ENCODE measurements around the gene MAK. TPM values are rescaled to one million over a fixed set of nuclear protein-coding genes. Genes with fewer than 3 reads are reported as not detected.

Gene MAK
- polyA plus RNA-seq, 1 donor (not counting 4 experiments of a cell fraction or from before 2014, with no cell fraction given): not detected

GRCh38 chr6:10733863-10734262 is 104.5 kb downstream of the MAK start:
- Histone ChIP-seq H3K4me2 (ENCODE audit: control insufficient read depth, extremely low read depth, insufficient read depth, low read depth, low read length) (no peak overlapping the region), H3K9me3 (ENCODE audit: control insufficient read depth, low read depth, low read length) (no peaks in the 10 kb centered on the region), H4K20me1 (ENCODE audit: control insufficient read depth, extremely low read depth, insufficient read depth, low read length) (no peaks in the 10 kb centered on the region), H3K79me2 (ENCODE audit: control insufficient read depth, insufficient read depth, low read length) (no peaks in the 10 kb centered on the region), H3K4me1 (ENCODE audit: control insufficient read depth, extremely low read depth, insufficient read depth, low read length) (peaks cover 16% of the 10 kb centered on the region), H3K4me3 (ENCODE audit: control insufficient read depth in 2 of 3, extremely low read depth in 1 of 3, insufficient read depth in 2 of 3, low read depth in 1 of 3, low read length in 3 of 3) (no peak overlapping the region), H3K27me3 (ENCODE audit: control insufficient read depth, extremely low read depth, insufficient read depth, low read length) (no peaks in the 10 kb centered on the region), H3K27ac (ENCODE audit: control insufficient read depth, insufficient read depth, low read length) (peak overlapping the region; percentile 45), H3K36me3 (ENCODE audit: control insufficient read depth in 2 of 2, extremely low read depth in 1 of 2, insufficient read depth in 2 of 2, low read length in 2 of 2) (peaks cover 10% of the 10 kb centered on the region in 2 experiments), H3K9me1 (ENCODE audit: control insufficient read depth, extremely low read depth, insufficient read depth, low read length) (no peaks in the 10 kb centered on the region), H2AFZ (ENCODE audit: control insufficient read depth, low read length) (no peak overlapping the region), H3K9ac (ENCODE audit: control insufficient read depth, extremely low read depth, insufficient read depth, low read length) (no peak overlapping the region)
- TF ChIP-seq EZH2 (IDR thresholded peaks at IDR 0.05; ENCODE audit: low read length) (no peak), CTCF (optimal IDR thresholded peaks at IDR 0.05 in 1 of 3, IDR thresholded peaks at IDR 0.05 in 1 of 3, conservative IDR thresholded peaks at IDR 0.05 in 1 of 3; ENCODE audit: extremely low read depth in 1 of 3, insufficient read depth in 2 of 3, low read length in 3 of 3) (no peak)
- FAIRE-seq (no peak), DNase-seq (ENCODE audit: low read depth, low spot score) (no peak)
- dilution Hi-C loops (cut with MboI; ENCODE audit: extremely low pct_ligation_motif_present, low sequenced_read_pairs): no loop called here

GRCh38 chr6:10733151-10733715 is 105.1 kb downstream of the MAK start:
- Histone ChIP-seq H3K4me2 (ENCODE audit: control insufficient read depth, extremely low read depth, insufficient read depth, low read depth, low read length) (no peak overlapping the region), H3K27me3 (ENCODE audit: control insufficient read depth, extremely low read depth, insufficient read depth, low read length) (no peaks in the 10 kb centered on the region), H3K79me2 (ENCODE audit: control insufficient read depth, insufficient read depth, low read length) (no peaks in the 10 kb centered on the region), H3K9me3 (ENCODE audit: control insufficient read depth, low read depth, low read length) (no peaks in the 10 kb centered on the region), H3K4me3 (ENCODE audit: control insufficient read depth in 2 of 3, extremely low read depth in 1 of 3, insufficient read depth in 2 of 3, low read depth in 1 of 3, low read length in 3 of 3) (no peak overlapping the region), H3K9ac (ENCODE audit: control insufficient read depth, extremely low read depth, insufficient read depth, low read length) (no peak overlapping the region), H2AFZ (ENCODE audit: control insufficient read depth, low read length) (no peak overlapping the region), H3K27ac (ENCODE audit: control insufficient read depth, insufficient read depth, low read length) (peak overlapping the region; percentile 45), H4K20me1 (ENCODE audit: control insufficient read depth, extremely low read depth, insufficient read depth, low read length) (no peaks in the 10 kb centered on the region), H3K4me1 (ENCODE audit: control insufficient read depth, extremely low read depth, insufficient read depth, low read length) (peaks cover 16% of the 10 kb centered on the region), H3K9me1 (ENCODE audit: control insufficient read depth, extremely low read depth, insufficient read depth, low read length) (no peaks in the 10 kb centered on the region), H3K36me3 (ENCODE audit: control insufficient read depth in 2 of 2, extremely low read depth in 1 of 2, insufficient read depth in 2 of 2, low read length in 2 of 2) (peaks cover 10 to 11% of the 10 kb centered on the region in 2 experiments)
- TF ChIP-seq EZH2 (IDR thresholded peaks at IDR 0.05; ENCODE audit: low read length) (no peak), CTCF (optimal IDR thresholded peaks at IDR 0.05 in 1 of 3, IDR thresholded peaks at IDR 0.05 in 1 of 3, conservative IDR thresholded peaks at IDR 0.05 in 1 of 3; ENCODE audit: extremely low read depth in 1 of 3, insufficient read depth in 2 of 3, low read length in 3 of 3) (no peak)
- FAIRE-seq: no peak
- dilution Hi-C loops (cut with MboI; ENCODE audit: extremely low pct_ligation_motif_present, low sequenced_read_pairs): no loop called here
- DNase-seq (ENCODE audit: low read depth, low spot score): no peak
